HCT116 (cell line): ENCODE results near the gene LY9. TPM values are rescaled to one million over a fixed set of nuclear protein-coding genes. Genes with fewer than 3 reads are reported as not detected.

Experiments used
- ATAC-seq: fragments of 200-7000 bp; cut with Tn5 transposase; 2 replicates; pipeline ENCODE4 v1.9.1; 2020; ENCODE audit warnings: mild to moderate bottlenecking, moderate library complexity
- BruUV-seq: library from RNA; stranded (reverse); fragments of 400-500 nt; replicated peaks from 2 replicates; lab custom pipeline; 2021; lab: Mats Ljungman, UMichigan
- CTCF ChIA-PET: fragments of 300-600 bp; sonication (Branson Sonifier 250); formaldehyde crosslinking; loops from one replicate; lab custom pipeline; 2021; ENCODE audit warnings: antibody characterized with exemption; lab: Charles Lee
- POLR2A ChIA-PET: fragments of 300-600, 350-600 bp; sonication (Branson Sonifier 250); formaldehyde crosslinking; loops from one replicate; lab custom pipeline; 2021; ENCODE audit warnings: antibody characterized with exemption; lab: Charles Lee
- RAD21 ChIA-PET, 2 experiments: fragments of 300-600 bp; sonication (Branson Sonifier 250); formaldehyde crosslinking; loops; one replicate each; lab custom pipeline; 2023; ENCODE audit warnings: low total read pairs in 2 of 2; ENCODE audit not compliant: uncharacterized antibody in 2 of 2, unreplicated experiment in 2 of 2, low non-redundant PET in 1 of 2; lab: Charles Lee
- DNase-seq: peaks from one replicate; pipeline ENCODE4 v3.0.0-alpha.2; 2010; ENCODE audit warnings: low read depth, low spot score
- H2AFZ ChIP-seq: fragments of 200-600 bp; shearing (Covaris generic), sonication (generic); 2 replicates; pipeline ENCODE4 v1.6.1; 2017; ENCODE audit warnings: low read depth, mixed run types, mixed read lengths, antibody characterized with exemption, low read length; ENCODE audit not compliant: poor library complexity, severe bottlenecking
- H3K27ac ChIP-seq: 2 replicates; pipeline ENCODE4 v1.5.1; 2012; ENCODE audit warnings: low read depth, low read length
- H3K27me3 ChIP-seq: fragments of 200-600 bp; sonication (generic); 2 replicates; pipeline ENCODE4 v1.6.1; 2016; ENCODE audit warnings: mixed run types, low read length, mixed read lengths; ENCODE audit not compliant: insufficient read depth
- H3K36me3 ChIP-seq, 2 experiments: fragments of 200-500 bp in 1 of 2; fragments of 200-600 bp in 1 of 2; sonication (Bioruptor generic) in 1 of 2; sonication (generic) in 1 of 2; 2 replicates each; pipeline versions ENCODE4 v1.5.1 to v1.6.1; 2014 to 2016; ENCODE audit warnings: low read length in 2 of 2, inconsistent platforms in 1 of 2, mixed read lengths in 1 of 2, mixed run types in 1 of 2; ENCODE audit not compliant: insufficient read depth in 2 of 2, control insufficient read depth in 1 of 2
- H3K4me1 ChIP-seq, 2 experiments: fragments of 200-600 bp in 1 of 2; sonication (generic) in 1 of 2; 2 replicates each; pipeline versions ENCODE4 v1.5.1 to v1.6.1; 2012 to 2017; ENCODE audit warnings: low read length in 2 of 2, inconsistent platforms in 1 of 2, mild to moderate bottlenecking in 1 of 2, mixed read lengths in 1 of 2, mixed run types in 1 of 2, moderate library complexity in 1 of 2; ENCODE audit not compliant: insufficient read depth in 2 of 2, control insufficient read depth in 1 of 2
- H3K4me2 ChIP-seq: fragments of 200-600 bp; sonication (generic); 2 replicates; pipeline ENCODE4 v1.6.1; 2017; ENCODE audit warnings: mixed run types, low read length, mixed read lengths
- H3K4me3 ChIP-seq, 2 experiments: fragments of 200-600 bp in 1 of 2; sonication (generic) in 1 of 2; replicated peaks in 1 of 2; 2 replicates each; pipeline ENCODE4 v1.5.1; 2011 to 2016; ENCODE audit warnings: low read length in 2 of 2, control low read depth in 1 of 2, low read depth in 1 of 2, mild to moderate bottlenecking in 1 of 2, mixed read lengths in 1 of 2, mixed run types in 1 of 2
- H3K79me2 ChIP-seq: fragments of 200-600 bp; sonication (generic); 2 replicates; pipeline ENCODE4 v1.6.1; 2017; ENCODE audit warnings: mild to moderate bottlenecking, mixed run types, low read length, moderate library complexity, mixed read lengths; ENCODE audit not compliant: insufficient read depth
- H3K9ac ChIP-seq: fragments of 200-600 bp; sonication (generic); 2 replicates; pipeline ENCODE4 v1.6.1; 2016; ENCODE audit warnings: low read length, mixed read lengths
- H3K9me2 ChIP-seq: fragments of 200-600 bp; sonication (generic), shearing (Covaris generic); 2 replicates; pipeline ENCODE4 v1.6.1; 2017; ENCODE audit warnings: mixed run types, mild to moderate bottlenecking, moderate library complexity; ENCODE audit not compliant: insufficient read depth
- H3K9me3 ChIP-seq, 2 experiments: fragments of 200-500 bp in 1 of 2; fragments of 200-600 bp in 1 of 2; sonication (Bioruptor generic) in 1 of 2; sonication (generic) in 1 of 2; 2 replicates each; pipeline ENCODE4 v1.6.1; 2014 to 2017; ENCODE audit warnings: low read length in 2 of 2, mixed read lengths in 2 of 2, inconsistent platforms in 1 of 2, low read depth in 1 of 2, mild to moderate bottlenecking in 1 of 2, mixed run types in 1 of 2, moderate library complexity in 1 of 2; ENCODE audit not compliant: control insufficient read depth in 1 of 2, insufficient read depth in 1 of 2
- H4K20me1 ChIP-seq: fragments of 200-600 bp; sonication (generic), shearing (Covaris generic); 2 replicates; pipeline ENCODE4 v1.6.1; 2017; ENCODE audit warnings: mixed run types, mild to moderate bottlenecking, moderate library complexity; ENCODE audit not compliant: insufficient read depth
- EZH2phosphoT487 ChIP-seq: fragments of 200-600 bp; IDR thresholded peaks from 2 replicates; pipeline ENCODE4 v1.6.1; 2018; ENCODE audit warnings: antibody characterized with exemption, borderline replicate concordance
- FOSL1 ChIP-seq: IDR thresholded peaks from 2 replicates; pipeline ENCODE4 v1.6.1; 2012; ENCODE audit warnings: low read depth
- MAX ChIP-seq: IDR thresholded peaks from 2 replicates; pipeline ENCODE4 v1.6.1; 2012
- REST ChIP-seq: IDR thresholded peaks from 2 replicates; pipeline ENCODE4 v1.6.1; 2012; ENCODE audit warnings: low read depth
- ZNF274 ChIP-seq: fragments of 200-500 bp; sonication (Bioruptor generic); IDR thresholded peaks from 2 replicates; pipeline ENCODE4 v1.6.1; 2014; ENCODE audit warnings: mild to moderate bottlenecking, low read depth, low read length, inconsistent platforms
- intact Hi-C: fragments of 100-400 bp; cut with micrococcal nuclease; formaldehyde crosslinking; loops from 2 replicates; pipeline ENCODE4 v1.10.0; 2022
- total RNA-seq: library from RNA; stranded (reverse); gene quantifications from one replicate; pipeline ENCODE4 v1.2.1, GENCODE V29; 2021; ENCODE audit not compliant: unreplicated experiment

Gene LY9
- total RNA-seq, 1 experiment from 2014 or later = 0.22 TPM

GRCh38 chr1:160778976-160779375 is 17.0 kb upstream of the LY9 start:
- RAD21 ChIA-PET = no interaction called here
- BruUV-seq = no TSS peak

More at GRCh38 chr1:160778976-160779375, 17.0 kb upstream of the LY9 start:
- TF ChIP-seq REST (no peak), FOSL1 (no peak), EZH2phosphoT487 (no peak), MAX (no peak), ZNF274 (no peak)
- intact Hi-C loops = loop anchor here (5.0 kb wide), 2 partner anchors 52 to 173 kb away; partner anchors contain the start of gene ITLN2
- DNase-seq = no peak
- H3K27ac ChIP-seq = no peak overlapping the region
- ATAC-seq = no peak
- H3K36me3 ChIP-seq = no peaks in the 10 kb centered on the region
- H3K9me2 ChIP-seq = no peaks in the 10 kb centered on the region
- no peaks in the 10 kb centered on the region for H3K9me3 ChIP-seq
- H2AFZ ChIP-seq = no peak overlapping the region
- H3K79me2 ChIP-seq = no peaks in the 10 kb centered on the region
- CTCF ChIA-PET = interaction anchor here (1.2 to 3.6 kb wide), 5 partner anchors 10 to 175 kb away, joined by 3 to 27 read pairs (median 10); partner anchors contain the start of gene ITLN2
- no peak overlapping the region for H3K9ac ChIP-seq
- H3K4me3 ChIP-seq = no peak overlapping the region
- peaks cover 9 to 10% of the 10 kb centered on the region in 2 experiments; a peak in 2 of 4 replicates for H3K4me1 ChIP-seq
- POLR2A ChIA-PET = no interaction called here
- no peaks in the 10 kb centered on the region for H3K27me3 ChIP-seq
- H3K4me2 ChIP-seq = no peak overlapping the region
- H4K20me1 ChIP-seq = no peaks in the 10 kb centered on the region
